ENCODE data around the gene MBP. TPM values are rescaled to one million over a fixed set of nuclear protein-coding genes. Genes with fewer than 3 reads are reported as not detected.
A peak's percentile ranks its signal among the peaks of the same experiment; 100 is the strongest.

Gene MBP
- total RNA-seq, 1 donor from 2014 or later: 78.9 TPM

DNA sequence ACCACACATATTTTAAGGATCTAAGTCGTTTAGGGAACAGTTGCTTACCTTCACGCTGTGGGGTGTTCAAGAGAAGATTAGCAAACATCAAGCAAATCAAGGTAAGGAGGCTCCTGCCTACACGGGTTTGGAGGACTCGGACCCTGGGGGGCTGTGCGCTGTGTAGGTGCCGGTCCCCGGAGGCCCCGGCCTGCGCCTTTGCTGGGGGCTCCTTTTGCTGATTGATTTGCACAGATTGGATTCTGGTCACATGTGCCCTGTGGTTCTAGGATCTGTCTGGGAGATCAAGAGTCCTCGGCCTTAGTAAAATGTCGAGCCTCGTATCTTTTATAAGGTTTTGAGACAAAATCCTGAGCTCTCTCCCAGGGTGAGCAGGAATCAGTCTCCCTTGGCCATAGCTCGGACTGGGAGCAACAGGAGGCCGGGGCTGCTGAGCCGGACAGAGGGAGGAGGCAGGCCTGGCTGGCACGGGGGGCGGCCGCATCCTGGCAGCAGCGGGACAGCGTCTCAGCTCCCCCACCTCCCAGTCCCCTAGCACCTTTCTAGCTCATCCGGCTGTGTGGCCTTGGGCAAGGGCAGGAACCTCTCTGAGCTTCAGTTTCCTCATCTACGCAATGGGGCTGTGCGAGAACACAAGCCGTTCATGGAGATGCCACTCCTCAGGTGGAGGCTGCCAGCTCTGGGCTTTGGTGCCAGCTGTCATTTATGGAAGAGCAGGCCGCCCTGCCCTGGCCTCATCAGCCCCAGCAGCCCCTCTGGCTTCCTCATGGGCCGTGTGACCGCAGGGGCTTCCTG, 147.2 kb downstream of the MBP start:
- H3K36me3 ChIP-seq: no peaks in the 10 kb centered on the region
- no peak overlapping the region for H3K27ac ChIP-seq
- peaks cover 8% of the 10 kb centered on the region for H3K4me1 ChIP-seq
- TF ChIP-seq, protein P1, sequence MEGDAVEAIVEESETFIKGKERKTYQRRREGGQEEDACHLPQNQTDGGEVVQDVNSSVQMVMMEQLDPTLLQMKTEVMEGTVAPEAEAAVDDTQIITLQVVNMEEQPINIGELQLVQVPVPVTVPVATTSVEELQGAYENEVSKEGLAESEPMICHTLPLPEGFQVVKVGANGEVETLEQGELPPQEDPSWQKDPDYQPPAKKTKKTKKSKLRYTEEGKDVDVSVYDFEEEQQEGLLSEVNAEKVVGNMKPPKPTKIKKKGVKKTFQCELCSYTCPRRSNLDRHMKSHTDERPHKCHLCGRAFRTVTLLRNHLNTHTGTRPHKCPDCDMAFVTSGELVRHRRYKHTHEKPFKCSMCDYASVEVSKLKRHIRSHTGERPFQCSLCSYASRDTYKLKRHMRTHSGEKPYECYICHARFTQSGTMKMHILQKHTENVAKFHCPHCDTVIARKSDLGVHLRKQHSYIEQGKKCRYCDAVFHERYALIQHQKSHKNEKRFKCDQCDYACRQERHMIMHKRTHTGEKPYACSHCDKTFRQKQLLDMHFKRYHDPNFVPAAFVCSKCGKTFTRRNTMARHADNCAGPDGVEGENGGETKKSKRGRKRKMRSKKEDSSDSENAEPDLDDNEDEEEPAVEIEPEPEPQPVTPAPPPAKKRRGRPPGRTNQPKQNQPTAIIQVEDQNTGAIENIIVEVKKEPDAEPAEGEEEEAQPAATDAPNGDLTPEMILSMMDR (IDR thresholded peaks at IDR 0.05): no peak
- DNase-seq (no peak), ATAC-seq (no peak)
- no peaks in the 10 kb centered on the region for H3K27me3 ChIP-seq
- H3K4me3 ChIP-seq: no peak overlapping the region
- intact Hi-C loops (cut with DNase I): no loop called here
- no peaks in the 10 kb centered on the region for H3K9me3 ChIP-seq

DNA sequence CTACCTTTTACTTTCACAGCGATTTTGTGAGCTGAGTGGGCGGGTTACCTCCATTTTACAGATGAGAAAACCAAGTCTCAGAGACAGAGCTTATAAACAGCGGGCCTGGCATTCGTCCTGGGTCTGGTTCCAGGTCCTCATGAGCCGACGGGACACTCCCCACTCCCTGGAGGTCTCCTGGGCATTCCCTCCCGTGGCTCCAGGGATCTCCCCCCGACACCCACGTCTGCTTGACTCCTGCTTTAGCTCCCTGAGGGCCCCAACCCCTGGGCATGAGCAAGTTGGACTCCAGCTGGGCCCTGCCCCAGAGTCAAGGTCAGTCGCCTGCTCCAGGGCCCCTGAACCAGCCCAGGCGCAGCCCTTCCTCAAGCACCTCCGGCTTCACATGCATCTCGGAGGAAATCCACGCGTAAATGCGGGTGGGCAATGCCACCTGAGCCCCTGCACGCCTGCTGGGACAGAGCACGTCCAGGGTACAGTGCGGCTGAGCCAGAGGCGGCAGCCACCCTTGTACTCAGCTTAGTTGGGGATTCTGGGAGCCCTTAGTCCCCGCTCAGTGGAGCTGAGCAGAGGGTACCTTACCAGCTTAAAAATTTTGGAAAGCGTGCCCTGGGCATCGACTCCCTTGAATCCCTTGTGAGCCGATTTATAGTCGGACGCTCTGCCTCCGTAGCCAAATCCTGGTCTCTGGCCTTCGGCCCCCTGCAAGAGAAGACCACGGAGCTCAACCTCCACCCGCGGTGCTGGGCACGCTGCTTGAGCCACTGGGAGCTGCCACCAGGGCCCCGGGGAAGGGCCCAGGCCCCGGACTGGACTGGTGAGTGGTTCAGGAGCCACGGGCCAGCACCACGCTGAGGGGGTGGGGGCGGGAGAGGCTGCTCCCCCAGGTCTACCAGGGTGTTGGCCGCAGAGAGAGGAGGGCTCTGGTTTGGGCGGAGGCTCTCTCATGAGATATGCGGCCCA, 148.1 kb downstream of the MBP start:
- Histone ChIP-seq H3K36me3 (no peaks in the 10 kb centered on the region), H3K4me1 (peaks cover 8% of the 10 kb centered on the region), H3K27me3 (no peaks in the 10 kb centered on the region), H3K9me3 (no peaks in the 10 kb centered on the region), H3K4me3 (no peak overlapping the region), H3K27ac (no peak overlapping the region)
- TF ChIP-seq, protein P1 (IDR thresholded peaks at IDR 0.05): no peak
- intact Hi-C loops (cut with DNase I): no loop called here
- DNase-seq: peak; percentile 51
- ATAC-seq: no peak

DNA sequence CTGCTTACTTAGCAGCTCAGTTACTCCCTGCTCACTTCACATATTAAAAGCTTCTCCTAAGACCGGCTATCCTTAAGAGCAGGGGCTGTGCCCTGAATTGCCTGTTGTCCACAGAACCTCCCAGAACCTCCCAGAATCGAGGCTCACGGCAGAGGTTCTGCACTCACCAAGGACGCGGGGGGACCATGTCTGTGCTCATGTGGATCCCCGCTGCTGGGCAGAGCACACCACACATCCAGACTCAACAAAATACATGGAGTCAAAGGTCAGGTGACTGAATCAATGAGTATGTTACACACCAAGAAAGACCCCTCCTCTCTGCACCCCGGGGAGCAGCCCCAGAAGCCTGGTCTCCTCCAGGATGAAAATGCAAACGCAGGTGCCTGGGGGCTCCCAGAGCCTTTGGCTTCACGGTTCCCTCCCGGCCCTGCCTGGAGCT, 149.0 kb downstream of the MBP start:
- TF ChIP-seq, protein P1 (IDR thresholded peaks at IDR 0.05): no peak
- H3K36me3 ChIP-seq: no peaks in the 10 kb centered on the region
- intact Hi-C loops (cut with DNase I): no loop called here
- no peak overlapping the region for H3K4me3 ChIP-seq
- DNase-seq (peak; percentile 51), ATAC-seq (no peak)
- H3K27me3 ChIP-seq: no peaks in the 10 kb centered on the region
- peaks cover 8% of the 10 kb centered on the region for H3K4me1 ChIP-seq
- H3K27ac ChIP-seq: no peak overlapping the region
- no peaks in the 10 kb centered on the region for H3K9me3 ChIP-seq

DNA sequence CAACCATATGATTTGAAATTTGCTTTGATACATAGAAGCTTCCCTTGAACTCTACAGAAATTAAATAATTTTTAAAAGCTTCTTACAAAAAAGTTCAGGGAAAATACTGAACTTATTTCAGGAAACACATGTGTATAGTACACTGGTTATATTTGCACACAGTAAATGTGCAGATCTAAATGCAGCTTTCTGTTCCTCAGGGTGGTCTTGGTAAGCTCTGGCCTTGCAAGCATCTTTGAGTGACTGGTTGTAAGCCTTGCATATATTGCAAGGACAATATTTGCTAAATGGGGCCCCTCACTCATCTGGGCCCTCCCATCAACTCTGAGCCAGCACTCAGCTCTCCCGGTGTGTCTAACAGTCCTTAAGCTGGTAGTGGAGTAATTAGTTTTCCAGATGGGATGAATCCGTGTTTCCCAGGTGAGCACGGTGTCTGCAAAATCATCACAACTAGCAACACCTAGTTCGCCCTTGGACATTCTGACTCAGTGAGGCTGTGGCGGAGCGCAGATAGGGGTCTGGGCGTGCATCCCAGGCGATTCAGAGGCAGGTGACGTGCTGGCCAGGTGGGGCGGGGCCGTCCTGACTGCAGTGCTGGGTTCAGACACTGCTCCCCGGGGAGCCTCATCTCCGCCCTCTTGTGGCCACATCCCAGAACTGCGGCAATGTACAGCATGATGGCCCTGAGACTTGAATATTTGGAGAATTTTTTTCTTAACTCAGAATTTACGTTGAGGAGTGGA, 149.6 kb downstream of the MBP start:
- H3K4me1 ChIP-seq: peaks cover 4% of the 10 kb centered on the region
- DNase-seq (peak; percentile 94), ATAC-seq (peak; percentile 96)
- no peaks in the 10 kb centered on the region for H3K9me3 ChIP-seq
- no peaks in the 10 kb centered on the region for H3K36me3 ChIP-seq
- no peak overlapping the region for H3K27ac ChIP-seq
- no peaks in the 10 kb centered on the region for H3K27me3 ChIP-seq
- no peak overlapping the region for H3K4me3 ChIP-seq
- intact Hi-C loops (cut with DNase I): no loop called here
- TF ChIP-seq, protein P1 (IDR thresholded peaks at IDR 0.05): peak; percentile 93

DNA sequence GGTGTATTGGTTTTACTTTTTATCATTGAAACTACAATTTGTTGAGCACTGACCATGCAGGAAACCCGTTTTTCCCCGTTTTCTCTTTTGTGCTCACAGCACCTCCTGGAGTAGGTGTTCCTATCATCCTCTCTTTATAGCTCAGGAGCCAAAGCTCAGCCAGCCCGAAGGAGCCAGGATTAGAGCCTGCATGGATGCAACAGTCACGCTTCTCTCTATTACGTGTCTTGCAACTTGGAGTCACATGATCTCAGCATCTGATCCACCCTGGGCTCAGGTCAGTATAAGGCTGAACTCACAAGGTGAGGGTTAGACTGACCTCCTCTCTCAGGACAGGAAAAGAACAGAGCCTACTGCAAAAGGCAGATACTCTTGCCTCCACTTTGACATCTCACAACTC, 150.5 kb downstream of the MBP start:
- Histone ChIP-seq H3K4me3 (no peak overlapping the region), H3K27me3 (no peaks in the 10 kb centered on the region), H3K9me3 (no peaks in the 10 kb centered on the region), H3K27ac (no peak overlapping the region), H3K36me3 (no peaks in the 10 kb centered on the region), H3K4me1 (peaks cover 4% of the 10 kb centered on the region)
- intact Hi-C loops (cut with DNase I): no loop called here
- DNase-seq (no peak), ATAC-seq (no peak)
- TF ChIP-seq, protein P1 (IDR thresholded peaks at IDR 0.05): no peak
